ENCODE measurements around the gene CALHM1. TPM values are rescaled to one million over a fixed set of nuclear protein-coding genes. Genes with fewer than 3 reads are reported as not detected.

CALHM1 gene
- total and polyA plus RNA-seq, 4 donors, result not detected

GRCh38 chr10:103465411-103466179, 6.9 kb upstream of the CALHM1 start:
- DNase-seq (ENCODE audit: low spot score), result no peak
- TF ChIP-seq TAF1 (conservative IDR thresholded peaks at IDR 0.05), result no peak
- no peak for TF ChIP-seq EGR1 (IDR thresholded peaks at IDR 0.05; ENCODE audit: low read depth in 2 of 2)
- no peak for TF ChIP-seq HNF4A (conservative IDR thresholded peaks at IDR 0.05)
- no peak for TF ChIP-seq YY1 (IDR thresholded peaks at IDR 0.05)
- TF ChIP-seq MAX (IDR thresholded peaks at IDR 0.05), result no peak
- TF ChIP-seq FOXA2 (IDR thresholded peaks at IDR 0.05), result no peak
- TF ChIP-seq ZBTB33 (IDR thresholded peaks at IDR 0.05), result no peak
- no peak for TF ChIP-seq SP1 (IDR thresholded peaks at IDR 0.05)
- TF ChIP-seq RXRA (IDR thresholded peaks at IDR 0.05), result no peak
- no peaks in the 10 kb centered on the region for H3K9me3 ChIP-seq (ENCODE audit: control insufficient read depth in 4 of 4, low read length in 3 of 4)
- 86% methylated on average over 14 of the region's 14 CpGs for WGBS
- H3K9ac ChIP-seq (ENCODE audit: low read depth in 1 of 2, low read length in 2 of 2), result no peak overlapping the region
- no peaks in the 10 kb centered on the region for H3K36me3 ChIP-seq (ENCODE audit: control insufficient read depth in 4 of 4, insufficient read depth in 3 of 4, low read depth in 1 of 4, low read length in 3 of 4)
- no peak overlapping the region for H3K27ac ChIP-seq (ENCODE audit: low read depth in 1 of 2, low read length in 2 of 2)
- H3K27me3 ChIP-seq (ENCODE audit: control insufficient read depth in 4 of 4, insufficient read depth in 4 of 4, low read length in 3 of 4), result no peaks in the 10 kb centered on the region
- H3K4me1 ChIP-seq (ENCODE audit: control insufficient read depth in 4 of 4, insufficient read depth in 4 of 4, low read length in 3 of 4), result no peaks in the 10 kb centered on the region
- H3K4me3 ChIP-seq (ENCODE audit: low read depth in 1 of 3, low read length in 3 of 3), result no peak overlapping the region

GRCh38 chr10:103463499-103463898, 4.8 kb upstream of the CALHM1 start:
- Histone ChIP-seq H3K9me3 (ENCODE audit: control insufficient read depth in 4 of 4, low read length in 3 of 4) (no peaks in the 10 kb centered on the region), H3K36me3 (ENCODE audit: control insufficient read depth in 4 of 4, insufficient read depth in 3 of 4, low read depth in 1 of 4, low read length in 3 of 4) (no peaks in the 10 kb centered on the region), H3K9ac (ENCODE audit: low read depth in 1 of 2, low read length in 2 of 2) (no peak overlapping the region), H3K4me1 (ENCODE audit: control insufficient read depth in 4 of 4, insufficient read depth in 4 of 4, low read length in 3 of 4) (no peaks in the 10 kb centered on the region), H3K4me3 (ENCODE audit: low read depth in 1 of 3, low read length in 3 of 3) (no peak overlapping the region), H3K27ac (ENCODE audit: low read depth in 1 of 2, low read length in 2 of 2) (no peak overlapping the region), H3K27me3 (ENCODE audit: control insufficient read depth in 4 of 4, insufficient read depth in 4 of 4, low read length in 3 of 4) (no peaks in the 10 kb centered on the region)
- WGBS, result 87% methylated on average over 4 of the region's 4 CpGs
- TF ChIP-seq HNF4A (conservative IDR thresholded peaks at IDR 0.05), result no peak
- TF ChIP-seq GABPA (IDR thresholded peaks at IDR 0.05 in 1 of 2, conservative IDR thresholded peaks at IDR 0.05 in 1 of 2), result no peak
- TF ChIP-seq HNF4G (IDR thresholded peaks at IDR 0.05), result no peak
- no peak for TF ChIP-seq FOXA2 (IDR thresholded peaks at IDR 0.05)
- no peak for TF ChIP-seq FOXA1 (IDR thresholded peaks at IDR 0.05)
- TF ChIP-seq SP1 (IDR thresholded peaks at IDR 0.05), result no peak
- no peak for TF ChIP-seq RAD21 (IDR thresholded peaks at IDR 0.05)
- TF ChIP-seq TAF1 (conservative IDR thresholded peaks at IDR 0.05), result no peak
- TF ChIP-seq ZBTB33 (IDR thresholded peaks at IDR 0.05), result no peak
- TF ChIP-seq CTCF (IDR thresholded peaks at IDR 0.05; ENCODE audit: low read depth, low read length, missing input control), result no peak
- TF ChIP-seq YY1 (IDR thresholded peaks at IDR 0.05), result no peak
- TF ChIP-seq ATF3 (IDR thresholded peaks at IDR 0.05), result no peak
- no peak for TF ChIP-seq REST (IDR thresholded peaks at IDR 0.05)
- TF ChIP-seq RXRA (IDR thresholded peaks at IDR 0.05), result no peak
- no peak for TF ChIP-seq JUND (IDR thresholded peaks at IDR 0.05)
- no peak for DNase-seq (ENCODE audit: low spot score)
